GM21825 (cell line): ENCODE data around the gene SLC9B2.

Experiments used
- ATAC-seq: cut with Tn5 transposase; IDR thresholded peaks from one replicate; pipeline ENCODE4 v1.9.1; 2021; ENCODE audit warnings: mild to moderate bottlenecking, moderate library complexity; ENCODE audit not compliant: unreplicated experiment

The SLC9B2 gene

GRCh38 chr4:103076747-103077347, at the start of gene SLC9B2:
TSS of gene SLC9B2 (minus strand) at chr4:103076761. CDS start at chr4:103067550, 9,211 bp downstream.
- ATAC-seq, result peak; percentile 45

GRCh38 chr4:103126126-103126525, 49.6 kb upstream of the SLC9B2 start:
- no peak for ATAC-seq

GRCh38 chr4:103123114-103123513, 46.6 kb upstream of the SLC9B2 start:
- ATAC-seq, result no peak

GRCh38 chr4:103118166-103118565, 41.6 kb upstream of the SLC9B2 start:
- ATAC-seq, result no peak

- ATAC-seq, result no peak
These were observed 35.0 kb upstream of the SLC9B2 start for GRCh38 chr4:103111598-103111997.

- no peak for ATAC-seq
These were observed 32.0 kb upstream of the SLC9B2 start for GRCh38 chr4:103108542-103108941.

DNA sequence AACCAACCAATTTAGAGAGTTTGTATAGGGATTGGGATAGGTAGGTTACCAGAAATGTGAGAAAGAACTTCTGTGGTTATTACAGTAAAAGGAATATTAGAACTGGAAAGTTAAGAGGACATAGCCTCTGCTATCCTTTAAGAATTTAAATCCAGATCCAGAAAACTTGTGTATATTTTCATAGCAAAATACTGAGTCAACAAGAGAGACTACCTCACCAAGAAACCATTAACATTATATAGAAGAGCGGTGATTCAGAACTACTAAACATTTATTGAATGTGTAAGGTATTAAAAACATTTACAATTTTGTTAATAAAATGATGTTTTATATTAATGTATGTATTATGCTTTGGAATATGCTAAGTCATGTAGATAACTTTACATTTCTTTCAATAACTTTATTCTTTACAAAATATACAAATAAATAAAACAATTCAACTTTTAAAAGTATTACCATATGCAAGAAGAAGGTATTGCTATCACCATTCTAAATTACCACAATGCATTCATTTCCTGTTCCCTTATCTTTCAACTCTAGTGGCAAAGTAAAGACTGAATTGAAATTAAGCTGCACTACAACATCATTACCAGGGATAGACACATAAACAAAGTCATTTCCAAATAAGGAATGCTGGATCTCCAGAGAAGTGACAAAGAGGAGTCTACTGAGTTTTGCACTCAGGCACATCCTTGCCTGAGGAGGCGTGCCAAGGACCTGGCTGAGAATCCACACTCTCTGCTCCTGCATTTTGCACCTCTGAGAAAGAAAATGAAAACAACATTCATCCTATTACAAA, 29.2 kb upstream of the SLC9B2 start:
- no peak for ATAC-seq

DNA sequence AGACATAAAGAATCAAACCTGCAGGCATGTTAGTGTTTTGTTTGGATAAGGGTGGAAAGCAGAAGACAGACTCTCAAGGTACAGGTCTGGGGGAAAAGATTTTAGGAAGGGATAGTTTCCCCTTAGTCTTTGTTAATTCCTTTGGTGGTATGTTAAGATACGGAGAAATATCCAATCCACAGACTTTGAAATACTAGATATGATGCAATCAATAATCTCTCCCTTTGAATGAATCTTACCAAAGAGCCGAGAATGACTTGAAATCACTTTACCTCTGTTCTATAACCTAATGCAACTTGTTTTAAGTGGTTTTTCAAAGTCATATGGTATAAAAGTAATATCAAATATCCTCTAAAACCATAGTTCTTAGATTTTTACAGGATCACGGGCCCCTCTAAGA, 28.3 kb upstream of the SLC9B2 start:
- ATAC-seq, result no peak

- no peak for ATAC-seq
These were observed 24.1 kb upstream of the SLC9B2 start for GRCh38 chr4:103100691-103101090.

DNA sequence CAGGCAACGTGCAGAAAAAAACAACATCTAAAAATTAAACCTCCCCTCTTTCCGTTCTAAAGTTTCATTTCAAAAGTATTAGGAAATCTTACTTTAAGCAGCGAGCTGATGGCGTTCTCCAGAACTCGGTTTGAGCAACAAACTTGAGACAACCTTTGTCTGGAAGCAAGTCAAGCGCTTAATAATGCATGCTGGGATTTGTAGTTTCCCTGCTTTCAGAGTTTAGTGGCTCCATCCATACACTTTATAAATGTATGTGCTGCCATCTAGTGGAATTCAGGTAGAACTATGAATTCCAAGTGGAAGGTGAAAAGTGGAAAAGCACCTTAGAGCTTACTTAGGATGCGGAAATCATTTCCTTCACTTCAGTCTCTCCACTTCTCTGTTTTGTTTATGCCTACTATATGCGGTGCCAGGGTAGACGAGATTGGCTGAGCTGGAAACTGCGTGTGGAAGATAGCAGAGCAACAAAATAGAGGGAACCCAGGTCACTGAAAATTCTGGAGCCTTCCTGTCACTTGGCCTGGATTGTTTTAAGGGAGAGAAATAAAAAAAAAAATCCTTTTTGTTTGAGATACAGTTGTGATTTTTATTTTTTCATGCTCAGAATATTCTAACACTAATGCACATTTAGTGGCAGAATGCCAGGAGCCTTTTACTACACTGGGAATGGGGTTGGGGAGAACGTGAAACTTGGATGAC, 23.3 kb upstream of the SLC9B2 start, which contains the start of gene BDH2:
Gene BDH2 (minus strand): TSS at position 144 of the 702 bp plus-strand sequence. CDS start 3,580 bp downstream, outside the sequence.
- peak; percentile 98 for ATAC-seq

DNA sequence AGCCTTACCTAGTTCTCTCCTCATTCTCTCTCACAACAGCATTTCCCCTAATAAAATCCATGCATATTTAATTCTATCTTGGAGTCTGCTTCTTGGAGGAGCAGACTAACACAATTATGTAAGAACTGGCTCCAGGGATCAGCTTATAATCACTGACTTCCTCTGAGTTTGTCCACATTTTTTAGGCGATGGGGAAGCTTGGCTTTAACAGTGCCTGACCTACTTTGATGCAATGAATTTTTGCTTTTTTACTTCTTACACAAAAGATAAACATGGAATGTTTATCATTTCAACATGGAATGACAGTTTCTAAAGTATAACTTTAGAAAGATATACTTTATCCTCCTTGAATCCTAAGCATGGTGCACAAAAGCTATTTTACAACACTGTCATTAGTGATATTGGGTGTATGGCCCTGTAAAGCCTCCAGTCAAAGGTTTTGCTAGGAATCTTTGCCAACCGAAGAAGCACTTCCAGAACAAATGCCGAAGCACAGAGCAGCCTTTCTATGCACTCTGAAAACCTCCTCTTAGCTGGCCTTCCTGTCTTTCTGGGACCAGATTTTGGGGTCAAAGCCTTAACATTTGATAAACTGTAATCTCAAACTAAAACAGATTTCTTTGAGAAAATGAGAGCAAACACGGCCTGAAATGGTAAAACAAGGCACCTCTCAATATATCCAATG, 22.3 kb upstream of the SLC9B2 start:
- no peak for ATAC-seq

GRCh38 chr4:103098341-103098740, 21.8 kb upstream of the SLC9B2 start:
- ATAC-seq, result no peak

- ATAC-seq, result no peak
These were observed 20.6 kb upstream of the SLC9B2 start for GRCh38 chr4:103097112-103097511.

DNA sequence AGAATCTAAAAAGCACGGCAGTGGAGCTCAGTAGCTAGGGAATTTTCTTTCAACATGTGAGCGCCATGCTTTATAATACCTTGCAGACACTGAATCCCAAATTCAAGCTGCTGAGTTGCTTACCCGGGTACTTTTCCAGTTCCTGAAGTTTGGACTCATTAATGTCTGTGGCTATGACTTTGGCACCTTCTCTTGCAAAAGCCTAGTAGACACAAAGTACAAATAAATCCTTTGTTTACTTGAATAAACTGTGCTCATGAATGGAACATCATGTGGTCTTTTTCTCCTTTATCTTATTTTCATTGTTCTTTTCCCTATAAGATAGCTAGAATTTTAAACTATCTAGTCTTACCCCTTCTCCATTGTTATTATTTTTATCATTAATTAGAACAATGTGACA, 18.5 kb upstream of the SLC9B2 start:
- ATAC-seq, result no peak

GRCh38 chr4:103092245-103092644, 15.7 kb upstream of the SLC9B2 start:
- ATAC-seq, result no peak

- ATAC-seq, result peak; percentile 64
These were observed 15.2 kb upstream of the SLC9B2 start for GRCh38 chr4:103091601-103092223.

DNA sequence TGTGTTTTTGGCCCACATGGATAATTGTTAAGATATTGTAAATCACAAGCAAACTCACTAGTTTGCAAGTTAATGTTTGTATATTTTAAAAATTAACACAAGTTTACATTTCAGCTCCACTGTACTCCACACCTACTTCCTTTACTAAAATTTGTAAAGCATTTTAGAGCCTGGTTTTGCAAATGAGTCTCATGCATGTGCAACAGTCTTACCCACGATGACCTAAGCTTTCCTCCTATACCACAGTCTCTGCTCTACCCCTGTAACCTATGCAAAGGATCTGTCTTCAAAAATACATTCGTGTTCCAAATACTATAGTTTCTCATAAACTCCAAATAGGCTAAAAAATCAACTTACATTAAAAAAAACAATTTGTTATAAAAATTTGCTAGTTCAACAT, 12.9 kb upstream of the SLC9B2 start:
- no peak for ATAC-seq

DNA sequence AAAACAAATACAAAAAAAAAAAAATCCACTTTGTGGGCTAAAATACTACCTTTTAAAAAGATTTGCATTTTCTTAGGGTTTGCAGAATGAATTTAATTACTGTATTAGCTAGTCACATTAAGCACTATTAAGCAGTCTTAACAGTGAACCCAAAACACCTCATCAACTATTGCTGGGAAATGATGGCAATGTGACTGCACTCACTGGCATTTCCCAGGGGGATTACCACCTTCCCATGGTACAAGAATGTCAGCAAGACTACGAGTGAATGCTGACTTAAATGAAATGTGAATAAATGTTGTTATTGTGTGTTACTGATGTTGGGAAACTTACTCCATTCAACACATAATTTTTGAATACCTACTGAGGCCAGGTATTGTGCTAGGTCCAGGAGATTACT, 10.0 kb upstream of the SLC9B2 start:
- ATAC-seq, result no peak

DNA sequence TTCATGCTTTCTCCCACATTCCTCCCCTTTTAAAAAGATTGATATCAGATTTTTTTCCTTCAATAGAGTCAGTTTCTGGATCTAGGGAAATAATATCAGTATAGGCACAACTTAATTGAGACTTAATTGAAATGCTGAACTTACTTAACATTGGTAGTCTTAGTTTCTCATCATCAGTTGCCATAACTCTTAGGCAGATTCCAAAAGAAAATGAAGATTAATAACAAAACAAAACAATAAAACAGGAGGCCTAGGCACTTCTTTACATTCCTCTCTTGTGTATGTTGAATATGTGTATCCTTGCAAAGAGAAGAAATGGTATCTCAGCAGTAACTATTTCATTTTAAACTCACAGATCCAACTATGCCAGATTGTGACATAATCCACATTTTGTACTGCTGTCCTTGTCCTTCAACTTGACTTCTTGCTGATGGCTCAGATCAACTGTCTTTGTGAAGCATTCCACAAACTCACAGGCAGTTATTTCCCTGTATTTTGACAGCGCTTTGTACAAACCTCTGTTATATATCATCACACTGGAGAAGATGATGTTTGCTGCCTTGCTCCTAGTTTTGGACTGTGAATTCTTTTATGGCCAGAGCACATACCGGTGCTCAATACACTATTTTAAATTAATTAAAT, 9.1 kb upstream of the SLC9B2 start:
- ATAC-seq, result no peak

- no peak for ATAC-seq
These were observed 3.1 kb upstream of the SLC9B2 start for GRCh38 chr4:103079621-103080020.
